Right lung (tissue), 5 donors: ENCODE results near the gene FOXL1. TPM values are rescaled to one million over a fixed set of nuclear protein-coding genes. Genes with fewer than 3 reads are reported as not detected.
"Not testable (repeated sequence)": the region's sequence is repeated elsewhere in the genome, so short reads cannot be mapped to it uniquely, and the experiment has no call there.

ENCODE experiments used
- DNase-seq, 2 donors: peaks; one replicate each; pipeline ENCODE4 v3.0.0-alpha.2; 2013
- polyA plus RNA-seq, 5 donors: library from polyadenylated mRNA; unstranded; fragments of 120-200 nt; gene quantifications; one replicate each; pipeline versions ENCODE4 v1.2.1 to v1.2.3, GENCODE V29; 2013; ENCODE audit warnings: inconsistent platforms in 1 of 5, low replicate concordance in 1 of 5; ENCODE audit not compliant: insufficient read length in 5 of 5, insufficient read depth in 1 of 5

The FOXL1 gene
- polyA plus RNA-seq, 5 donors, result 5.0 to 6.4 (median 5.2) TPM

DNA sequence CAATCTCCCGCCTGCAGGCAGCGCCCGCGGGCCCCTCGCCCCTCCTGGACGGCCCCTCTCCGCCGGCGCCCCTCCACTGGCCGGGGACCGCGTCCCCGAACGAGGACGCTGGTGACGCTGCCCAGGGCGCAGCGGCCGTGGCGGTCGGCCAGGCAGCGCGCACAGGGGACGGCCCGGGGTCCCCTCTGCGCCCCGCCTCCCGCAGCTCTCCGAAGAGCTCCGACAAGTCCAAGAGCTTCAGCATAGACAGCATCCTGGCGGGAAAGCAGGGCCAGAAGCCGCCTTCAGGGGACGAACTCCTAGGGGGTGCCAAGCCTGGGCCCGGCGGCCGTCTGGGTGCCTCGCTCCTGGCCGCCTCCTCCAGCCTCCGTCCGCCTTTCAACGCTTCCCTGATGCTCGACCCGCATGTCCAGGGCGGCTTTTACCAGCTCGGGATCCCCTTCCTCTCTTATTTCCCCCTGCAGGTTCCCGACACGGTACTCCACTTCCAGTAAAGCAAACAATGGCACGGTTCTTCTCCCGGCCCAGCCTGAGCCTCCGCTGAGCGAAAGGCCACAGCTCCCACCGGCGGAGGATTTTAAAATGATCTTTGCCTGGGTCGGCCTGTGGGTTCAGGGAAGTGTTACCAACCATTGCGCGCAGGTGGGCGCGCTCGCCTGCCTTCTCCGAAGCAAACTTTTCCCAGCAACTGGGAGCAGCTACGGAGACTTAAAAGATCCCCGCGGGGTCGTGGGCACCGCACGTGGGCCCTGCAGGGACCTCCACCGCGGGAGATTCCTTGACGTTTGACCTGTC lies 1.1 kb downstream of the FOXL1 start:
- DNase-seq, result no peak

DNA sequence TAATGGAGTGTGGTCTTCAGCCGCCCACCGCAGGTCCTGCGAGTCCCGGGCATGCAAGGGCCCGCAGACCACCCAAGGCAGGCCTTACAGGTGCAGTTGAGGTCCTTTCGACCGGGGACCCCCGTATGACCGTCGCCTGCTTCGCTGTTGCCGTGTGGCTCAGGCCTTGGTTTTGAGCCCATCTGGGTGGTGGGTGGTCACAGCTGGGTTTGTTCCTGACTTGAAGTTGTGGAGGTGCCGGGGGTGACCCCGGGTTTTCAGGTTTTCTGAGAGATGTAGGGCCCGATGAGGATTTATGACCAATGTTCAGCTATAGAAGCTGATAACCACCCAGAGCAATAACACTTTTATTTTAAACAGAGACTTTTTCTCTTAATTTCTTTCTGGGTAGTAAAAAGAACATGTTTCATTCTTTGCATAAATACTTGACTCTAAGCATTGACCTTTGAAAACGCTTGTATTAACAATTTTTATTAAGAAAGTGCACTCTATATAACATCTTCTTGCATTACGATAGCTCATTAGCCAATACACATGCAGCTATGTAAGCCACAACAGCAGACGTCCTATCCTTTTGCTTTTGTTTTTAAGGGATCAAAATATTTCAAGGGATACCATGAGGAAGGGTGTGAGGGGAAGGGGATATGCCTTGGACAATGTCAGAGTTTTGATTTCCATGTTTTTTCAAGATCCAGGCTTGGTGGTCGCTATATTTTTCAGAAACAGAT lies 1.9 kb downstream of the FOXL1 start:
- no peak for DNase-seq

DNA sequence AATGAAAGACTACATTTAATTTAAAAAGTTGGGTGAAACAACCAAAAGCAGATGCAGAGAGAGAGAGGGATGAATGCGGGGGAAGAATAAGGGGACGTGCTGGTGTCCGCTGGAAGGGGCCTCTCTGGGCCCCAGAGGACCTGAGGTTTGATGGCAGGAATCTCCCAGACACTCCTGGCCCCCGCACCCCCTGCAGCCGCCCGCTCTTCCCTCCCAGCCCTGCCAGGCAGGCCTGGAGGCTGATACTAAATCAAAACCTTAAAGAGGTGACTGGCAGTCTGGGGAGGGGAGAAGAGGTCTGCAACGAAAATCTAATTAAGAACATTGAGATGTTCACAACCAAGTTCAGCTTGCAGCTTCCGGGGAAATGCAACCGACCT lies 2.4 kb downstream of the FOXL1 start:
- DNase-seq, result no peak

DNA sequence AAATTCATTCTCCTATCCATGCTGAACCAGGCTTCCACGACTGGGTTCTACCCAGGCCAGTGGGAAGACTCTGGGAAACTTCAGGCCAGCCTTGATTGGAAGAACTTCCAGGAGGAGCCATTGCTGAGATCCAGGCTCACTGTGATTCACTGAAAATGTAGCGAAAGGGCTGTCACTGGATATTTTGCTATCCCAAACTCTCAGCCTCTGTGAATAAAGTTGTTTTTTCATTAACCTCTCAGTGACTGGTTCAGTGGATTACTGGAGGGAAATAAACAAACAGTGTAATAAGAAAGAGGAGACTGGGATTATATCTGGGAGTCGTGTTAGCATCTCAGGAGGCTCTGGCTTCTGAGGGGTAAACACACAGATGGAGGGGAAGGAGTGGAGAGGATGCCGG lies 3.1 kb downstream of the FOXL1 start:
- DNase-seq, result no peak

DNA sequence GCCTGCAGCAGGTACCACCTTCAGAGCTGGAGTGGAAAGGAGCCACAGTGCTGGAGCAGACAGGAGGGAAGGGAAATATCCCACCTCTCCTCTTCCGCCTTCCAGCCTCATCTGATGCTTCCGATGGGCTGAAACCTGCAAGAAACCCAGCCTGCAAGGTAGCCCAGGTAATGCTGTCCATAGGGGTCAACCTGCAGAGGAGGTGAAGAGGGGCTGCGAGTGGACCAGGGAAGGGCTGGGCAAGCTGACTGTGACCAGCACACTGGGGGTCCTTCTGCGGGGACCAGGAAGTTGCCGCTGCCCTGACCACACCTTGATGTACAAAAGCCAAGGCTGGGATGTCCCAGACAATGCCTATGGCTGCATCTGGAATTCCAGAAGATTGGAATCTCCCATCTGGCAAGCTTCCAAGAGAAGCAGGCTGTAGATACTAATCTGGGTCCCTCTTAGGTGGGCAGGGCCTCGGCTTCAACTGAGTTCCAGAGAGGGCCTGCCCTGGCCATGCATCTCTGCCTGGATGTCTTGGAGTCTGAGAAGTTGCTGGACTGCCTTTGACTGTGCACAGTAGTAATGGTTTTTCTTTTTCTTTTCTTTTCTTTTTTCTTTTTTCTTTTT lies 5.8 kb downstream of the FOXL1 start:
- no peak for DNase-seq

DNA sequence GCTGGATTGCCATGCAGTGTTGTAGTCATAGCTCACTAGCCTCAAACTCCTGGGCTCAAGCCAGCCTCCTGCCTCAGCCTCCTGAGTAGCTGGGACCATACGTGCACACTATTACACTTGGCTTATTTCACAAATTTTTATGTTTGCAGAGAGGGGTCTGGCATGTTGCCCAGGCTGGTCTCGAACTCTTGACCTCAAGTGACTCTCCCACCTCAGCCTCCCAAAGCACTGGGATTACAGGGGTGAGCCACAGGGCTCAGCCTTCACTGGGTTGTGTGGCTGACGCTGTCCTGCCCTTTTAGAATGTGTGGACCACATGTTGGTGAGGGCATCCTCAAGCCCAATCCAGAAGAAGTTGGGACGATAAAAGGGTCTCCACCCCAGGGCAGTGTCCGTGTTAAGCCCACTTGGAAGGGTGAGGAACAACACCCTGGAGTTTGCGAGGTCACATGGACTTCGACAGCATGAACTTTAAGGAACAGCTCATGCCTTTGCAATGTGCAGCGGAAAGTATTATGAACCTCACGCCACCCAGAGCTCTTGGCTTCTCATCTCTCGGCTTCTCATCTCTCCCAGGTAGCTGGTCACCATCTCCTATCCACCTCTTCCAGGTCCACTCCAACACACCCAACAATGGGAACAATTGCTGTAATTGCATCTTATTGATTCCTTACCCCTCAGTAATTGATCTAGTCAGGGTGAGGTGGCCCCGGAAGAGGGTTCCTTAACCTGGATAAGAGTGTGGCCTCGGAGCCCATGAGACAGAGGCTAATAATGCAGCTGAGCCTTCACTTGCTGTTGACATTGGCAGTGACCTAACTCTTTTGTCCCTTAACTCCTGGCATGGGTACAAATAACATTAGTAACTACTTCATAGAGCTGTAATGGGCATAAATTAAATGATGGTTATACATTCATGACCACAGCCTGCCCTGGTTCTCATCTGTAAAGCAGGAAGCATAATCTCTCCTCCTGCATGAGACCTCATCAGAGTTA lies 6.7 kb downstream of the FOXL1 start:
- DNase-seq, result no peak

DNA sequence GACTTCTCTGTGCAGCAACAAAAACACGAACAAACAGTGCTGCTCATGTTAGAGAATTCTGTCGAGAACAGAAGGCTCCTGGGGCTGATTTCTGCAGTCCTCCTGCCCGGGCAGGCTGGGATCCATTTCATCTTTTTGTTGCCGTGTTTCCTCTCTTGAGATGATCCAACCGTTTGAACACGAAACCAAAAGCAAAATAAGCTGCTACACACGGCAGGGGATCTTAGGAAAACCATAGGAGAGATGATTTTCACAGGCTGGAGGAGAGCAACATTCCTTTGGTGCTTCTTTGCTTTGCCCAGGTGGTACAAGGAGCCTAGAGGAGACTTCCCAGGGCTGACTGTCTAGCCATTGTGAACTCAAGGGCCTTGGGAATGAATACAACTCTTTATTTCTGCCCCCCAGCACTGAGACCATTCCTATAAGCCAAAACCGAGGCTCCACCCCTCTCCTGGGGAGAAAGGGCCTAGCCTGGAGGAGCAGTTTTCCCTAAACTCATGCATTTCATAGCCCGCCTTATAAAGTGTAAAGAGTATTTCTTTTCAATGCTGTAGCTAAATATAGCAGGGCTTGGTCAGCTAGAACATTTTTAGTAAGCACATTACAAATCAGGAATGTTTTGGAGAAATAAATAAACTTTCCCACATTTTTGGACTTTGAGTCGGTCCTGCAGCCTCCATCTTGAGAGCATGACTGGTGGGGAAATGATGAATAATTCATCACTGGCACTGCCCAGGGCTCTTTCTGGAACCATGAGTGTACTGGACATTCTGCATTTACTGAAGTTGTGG lies 7.7 kb downstream of the FOXL1 start:
- no peak for DNase-seq

DNA sequence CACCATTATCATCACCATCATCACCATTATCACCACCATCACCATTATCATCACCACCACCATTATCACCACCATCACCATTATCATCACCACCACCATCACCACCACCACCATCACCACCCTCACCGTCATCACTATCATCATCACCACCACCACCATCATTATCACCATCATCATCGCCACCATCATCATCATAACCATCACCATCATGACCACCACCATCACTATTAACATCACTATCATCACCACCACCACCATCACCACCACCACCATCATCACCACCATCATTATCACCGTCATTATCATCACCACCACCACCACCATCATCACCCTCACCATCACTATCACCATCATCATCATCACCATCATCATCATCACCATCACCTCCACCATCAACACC lies 9.1 kb downstream of the FOXL1 start:
- DNase-seq, result no peak

DNA sequence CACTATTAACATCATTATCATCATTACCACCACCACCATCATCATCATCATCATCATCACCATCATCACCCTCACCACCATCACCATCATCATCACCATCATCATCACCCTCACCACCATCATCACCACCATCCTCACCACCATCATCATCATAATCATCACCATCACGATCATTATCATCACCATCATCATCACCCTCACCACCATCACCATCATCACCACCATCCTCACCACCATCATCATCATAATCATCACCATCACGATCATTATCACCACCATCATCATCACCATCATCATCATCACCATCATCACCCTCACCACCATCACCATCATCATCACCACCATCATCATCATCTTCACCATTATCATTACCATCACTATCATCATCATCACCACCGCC lies 9.6 kb downstream of the FOXL1 start:
- DNase-seq, result not testable (repeated sequence)

DNA sequence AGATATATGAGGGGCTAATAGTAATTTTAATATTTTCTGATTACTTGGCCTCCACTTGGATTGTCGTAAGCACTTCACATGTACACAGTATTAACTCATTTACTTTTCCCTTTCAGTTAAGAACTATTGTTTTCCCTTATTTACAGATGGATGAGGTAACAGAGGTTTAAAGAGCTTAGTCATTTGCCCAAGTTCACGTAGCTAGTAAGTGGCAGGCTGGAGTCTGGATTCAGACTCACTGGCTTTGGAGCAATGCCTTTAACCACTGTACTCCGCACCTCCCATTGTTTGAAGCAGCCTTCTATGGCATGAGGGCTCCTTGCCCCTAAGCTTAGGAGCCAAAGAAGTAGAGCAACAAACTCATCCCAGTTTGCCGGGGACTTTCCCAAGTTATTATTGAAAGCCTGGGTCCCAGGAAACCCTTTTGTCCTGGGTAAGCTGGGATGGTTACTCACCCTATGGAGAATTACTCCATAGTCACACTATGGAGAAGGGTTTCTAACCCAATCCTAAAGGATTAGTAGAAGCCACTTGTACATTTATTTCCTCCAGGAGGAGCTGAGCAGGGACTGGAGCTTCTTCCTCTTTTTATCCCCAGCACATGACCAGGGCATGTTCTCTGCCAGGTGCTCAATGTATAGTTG lies 12.3 kb downstream of the FOXL1 start:
- no peak for DNase-seq

DNA sequence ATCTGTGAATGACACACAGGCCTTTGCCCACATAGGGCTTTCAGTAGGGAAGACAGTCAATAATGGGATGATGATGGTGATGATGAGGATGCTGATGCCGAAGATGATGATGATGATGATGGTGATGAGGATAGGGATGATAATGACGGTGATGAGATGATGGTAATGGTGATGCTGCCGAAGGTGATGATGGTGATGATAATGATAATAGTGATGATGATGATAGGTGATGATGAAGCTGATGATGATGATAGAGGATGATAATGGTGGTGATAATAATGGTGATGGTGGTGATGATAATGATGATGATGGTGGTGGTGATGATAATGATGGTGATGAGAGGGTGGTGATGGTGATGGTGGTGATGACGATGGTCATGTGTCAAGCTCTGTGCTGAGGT lies 12.9 kb downstream of the FOXL1 start:
- DNase-seq, result no peak

DNA sequence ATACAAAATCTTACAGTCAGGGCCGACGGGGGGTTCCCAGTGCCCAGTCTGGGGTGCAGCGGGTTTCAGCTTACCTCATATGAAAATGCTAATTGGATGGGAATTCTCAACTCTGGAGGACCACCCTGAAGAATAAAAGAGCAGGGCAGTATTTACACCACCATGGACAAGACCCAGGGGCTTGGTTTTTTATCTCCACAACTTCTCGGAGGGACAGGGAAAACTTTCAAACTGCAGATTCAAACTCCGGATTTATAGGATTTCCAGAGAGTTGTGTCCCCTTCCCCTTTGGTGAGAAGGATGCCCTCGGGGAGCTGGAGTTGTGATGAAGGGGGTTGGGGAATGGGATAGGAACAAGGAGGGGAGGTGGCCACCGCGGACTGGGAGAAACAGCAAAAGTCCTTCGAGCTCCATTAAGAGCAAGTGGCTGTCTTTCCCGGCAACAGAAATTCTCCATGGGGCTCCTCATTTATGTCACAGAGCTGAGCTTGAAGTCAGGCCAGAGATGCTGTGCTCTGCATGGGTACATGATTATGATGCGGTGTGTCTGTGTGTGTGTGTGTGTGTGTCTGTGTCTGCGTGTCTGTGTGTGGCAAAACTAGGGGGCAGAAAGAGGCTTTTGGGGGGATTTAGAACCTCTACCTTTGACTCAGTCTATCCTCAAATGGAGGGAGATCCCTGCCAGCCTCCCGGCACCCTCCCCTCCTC lies 15.7 kb downstream of the FOXL1 start:
- DNase-seq, result no peak

DNA sequence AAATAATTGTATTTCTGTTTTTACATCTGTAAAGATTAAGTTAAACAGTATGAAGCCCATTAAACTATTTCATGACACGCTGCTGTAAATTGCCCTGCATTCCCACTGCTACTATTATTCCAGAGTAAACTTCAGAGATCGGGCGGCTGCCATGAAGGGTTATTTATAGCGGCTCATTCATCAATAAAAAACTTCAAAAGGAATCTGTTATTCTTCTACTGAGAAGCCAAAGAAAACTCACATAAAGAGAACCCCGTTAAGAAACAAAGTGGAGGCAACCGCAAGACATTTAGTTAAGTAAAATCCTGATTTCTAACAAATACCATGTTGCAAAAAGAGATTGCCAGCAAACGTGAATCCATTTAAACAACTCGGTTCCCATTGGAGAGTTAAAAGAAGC lies 16.4 kb downstream of the FOXL1 start:
- DNase-seq, result no peak

DNA sequence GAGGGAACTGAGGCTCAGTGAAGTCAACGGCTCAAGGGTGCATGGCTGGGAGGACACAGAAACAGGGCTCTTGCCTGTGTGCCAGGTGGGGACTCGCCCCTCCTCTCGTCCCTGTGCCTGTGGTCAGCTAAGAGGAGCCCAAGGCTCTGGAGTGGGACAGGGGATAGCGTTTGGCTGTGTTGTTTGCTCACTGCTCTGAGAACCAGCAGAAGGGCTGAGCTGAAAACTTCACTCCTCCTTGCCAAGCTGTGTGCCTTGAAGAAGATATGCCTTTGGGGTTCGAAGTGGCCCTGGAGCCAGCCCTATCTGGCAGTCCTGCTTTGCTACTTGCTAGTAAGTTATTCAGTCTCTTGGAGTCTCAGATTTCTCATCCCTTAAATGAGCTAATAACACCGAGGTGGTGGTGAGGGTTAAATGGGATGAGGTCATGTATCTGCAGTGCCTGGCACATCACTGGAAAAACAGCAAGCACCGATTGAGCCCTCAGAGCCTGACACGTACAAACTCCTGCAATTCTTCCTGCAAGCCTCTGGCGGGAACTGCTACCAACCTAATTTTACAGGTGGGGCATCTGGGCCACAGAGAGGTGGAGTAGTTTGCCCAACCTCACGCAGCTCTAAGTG lies 17.7 kb downstream of the FOXL1 start:
- DNase-seq, result no peak

DNA sequence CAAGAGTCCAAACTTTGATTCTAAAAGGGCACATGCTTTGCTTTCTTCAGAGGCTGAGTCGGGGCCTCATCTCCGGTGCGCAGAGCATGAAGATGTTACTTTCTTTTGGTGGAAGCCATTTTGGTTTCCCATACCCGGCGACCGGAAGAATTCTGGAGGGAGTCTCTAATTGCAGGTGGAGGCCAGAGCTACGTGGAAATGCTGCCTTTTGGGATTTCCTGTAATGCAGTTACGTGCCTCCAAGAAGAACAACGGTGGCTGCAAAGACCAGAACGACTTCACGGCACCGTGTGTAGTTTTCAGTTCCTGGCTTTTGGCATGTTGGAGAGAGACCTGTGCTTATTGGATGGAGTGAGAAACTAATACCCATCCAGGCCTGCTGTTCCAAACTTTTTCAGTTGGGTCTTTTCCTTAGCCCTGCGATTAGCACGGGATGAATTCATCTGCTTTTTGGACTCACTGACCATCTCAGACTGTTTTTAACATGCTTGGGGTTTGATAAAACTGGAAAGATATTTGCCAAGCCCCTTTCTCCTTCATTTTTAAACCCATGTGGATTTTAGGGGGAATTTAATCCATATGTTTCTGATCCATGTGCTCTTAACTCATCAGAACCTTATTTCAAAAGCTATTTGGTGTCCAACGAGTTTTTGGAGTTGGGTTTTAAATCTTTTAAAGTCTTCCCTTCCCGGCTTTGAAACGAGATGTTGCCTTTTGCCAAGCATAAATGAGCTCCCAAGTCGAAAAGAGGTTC lies 19.0 kb downstream of the FOXL1 start:
- no peak for DNase-seq

DNA sequence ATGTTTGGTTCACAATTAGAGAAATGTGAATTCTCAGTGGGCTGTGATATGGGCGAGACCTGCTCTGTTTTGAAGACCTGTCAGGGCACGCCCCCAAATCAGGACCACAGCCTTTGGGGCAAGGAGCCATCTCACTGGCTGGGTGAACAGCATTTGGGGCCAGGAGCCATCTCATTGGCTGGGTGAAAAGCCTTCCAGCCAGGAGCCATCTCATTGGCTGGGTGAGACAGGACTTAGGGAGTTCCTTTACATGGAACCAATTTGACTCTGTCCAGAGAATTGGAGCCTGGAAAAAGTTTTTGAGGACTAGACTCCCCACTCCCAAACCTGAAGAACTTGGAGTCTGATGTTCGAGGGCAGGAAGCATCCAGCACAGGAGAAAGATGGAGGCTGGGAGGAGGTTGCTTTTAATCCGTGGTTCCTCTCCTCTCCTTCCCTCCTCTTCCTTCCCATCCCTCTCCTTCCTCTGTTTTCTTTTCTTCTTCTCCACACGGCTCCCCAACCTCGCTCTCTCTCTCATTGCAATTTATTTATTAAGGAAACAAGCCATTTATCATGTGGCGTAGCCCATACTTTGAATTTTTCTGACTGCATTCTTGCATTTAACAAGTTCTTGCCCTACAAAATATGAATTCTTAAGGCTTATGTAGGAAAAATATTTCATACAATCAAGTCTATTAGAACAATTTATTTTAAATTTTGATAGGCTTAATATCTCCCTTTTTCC lies 19.7 kb downstream of the FOXL1 start:
- no peak for DNase-seq
